ENCODE measurements around the gene VPS13C. TPM values are rescaled to one million over a fixed set of nuclear protein-coding genes. Genes with fewer than 3 reads are reported as not detected.

VPS13C gene
- total and polyA plus RNA-seq, 2 donors (not counting 3 experiments of a cell fraction or from before 2014, with no cell fraction given): 10.8 to 60.3 TPM

DNA sequence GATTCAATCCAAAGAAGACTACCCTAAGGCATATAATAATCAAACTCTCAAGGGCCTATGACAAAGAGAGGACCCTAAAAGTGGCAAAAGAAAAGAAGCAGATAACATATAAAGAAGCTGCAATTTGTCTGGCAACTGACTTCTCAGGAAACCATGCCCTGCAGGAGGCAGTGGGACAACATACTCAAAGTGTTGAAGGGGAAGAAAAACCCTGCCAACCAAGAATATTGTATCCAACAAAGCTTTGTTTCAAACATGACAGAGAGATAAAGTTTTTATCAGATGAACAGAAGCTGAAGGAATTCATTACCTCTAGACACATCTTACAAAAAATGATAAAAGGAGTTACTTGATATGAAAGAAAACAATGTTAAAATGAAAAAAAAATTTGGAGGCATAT, 167.1 kb downstream of the VPS13C start:
- Histone ChIP-seq H4K20me1 (replicated peaks; ENCODE audit: control insufficient read depth, extremely low read depth, insufficient read depth, low read length) (no peaks in the 10 kb centered on the region), H3K27me3 (ENCODE audit: control insufficient read depth in 2 of 2, insufficient read depth in 2 of 2, low read length in 2 of 2) (no peaks in the 10 kb centered on the region), H3K9me3 (replicated peaks; ENCODE audit: control insufficient read depth, insufficient read depth, low read length) (no peaks in the 10 kb centered on the region), H3K4me1 (ENCODE audit: control insufficient read depth, extremely low read depth, insufficient read depth, low read length) (no peaks in the 10 kb centered on the region), H3K4me2 (ENCODE audit: insufficient read depth, low read length) (no peak overlapping the region), H3K4me3 (replicated peaks in 1 of 3; ENCODE audit: insufficient read depth in 1 of 3, low read depth in 1 of 3, low read length in 3 of 3) (no peak overlapping the region), H3K36me3 (ENCODE audit: control insufficient read depth in 2 of 2, extremely low read depth in 1 of 2, insufficient read depth in 2 of 2, low read length in 2 of 2) (peaks cover 0 to 1% of the 10 kb centered on the region in 2 experiments), H3K27ac (ENCODE audit: insufficient read depth, low read depth, low read length) (no peak overlapping the region), H3K9me1 (replicated peaks; ENCODE audit: control insufficient read depth, extremely low read depth, insufficient read depth, low read length) (no peaks in the 10 kb centered on the region), H2AFZ (ENCODE audit: low read depth, low read length) (no peak overlapping the region), H3K9ac (replicated peaks; ENCODE audit: extremely low read depth, insufficient read depth, low read length) (no peak overlapping the region), H3K79me2 (ENCODE audit: control insufficient read depth, insufficient read depth, low read length) (no peaks in the 10 kb centered on the region)
- intact Hi-C loops (cut with micrococcal nuclease): no loop called here
- FAIRE-seq: no peak
- POLR2A ChIA-PET: no interaction called here
- no peak for TF ChIP-seq JUN (IDR thresholded peaks at IDR 0.05; ENCODE audit: borderline replicate concordance, insufficient read depth, insufficient read length, low read depth)
- TF ChIP-seq EZH2 (IDR thresholded peaks at IDR 0.05; ENCODE audit: borderline replicate concordance, low read depth, low read length, severe bottlenecking): no peak
- no peak for TF ChIP-seq POLR2AphosphoS5 (IDR thresholded peaks at IDR 0.05; ENCODE audit: insufficient read depth, low read depth, low read length)
- TF ChIP-seq, protein P1, sequence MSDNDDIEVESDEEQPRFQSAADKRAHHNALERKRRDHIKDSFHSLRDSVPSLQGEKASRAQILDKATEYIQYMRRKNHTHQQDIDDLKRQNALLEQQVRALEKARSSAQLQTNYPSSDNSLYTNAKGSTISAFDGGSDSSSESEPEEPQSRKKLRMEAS (IDR thresholded peaks at IDR 0.05; ENCODE audit: insufficient read depth, insufficient read length): no peak
- TF ChIP-seq, protein P2, sequence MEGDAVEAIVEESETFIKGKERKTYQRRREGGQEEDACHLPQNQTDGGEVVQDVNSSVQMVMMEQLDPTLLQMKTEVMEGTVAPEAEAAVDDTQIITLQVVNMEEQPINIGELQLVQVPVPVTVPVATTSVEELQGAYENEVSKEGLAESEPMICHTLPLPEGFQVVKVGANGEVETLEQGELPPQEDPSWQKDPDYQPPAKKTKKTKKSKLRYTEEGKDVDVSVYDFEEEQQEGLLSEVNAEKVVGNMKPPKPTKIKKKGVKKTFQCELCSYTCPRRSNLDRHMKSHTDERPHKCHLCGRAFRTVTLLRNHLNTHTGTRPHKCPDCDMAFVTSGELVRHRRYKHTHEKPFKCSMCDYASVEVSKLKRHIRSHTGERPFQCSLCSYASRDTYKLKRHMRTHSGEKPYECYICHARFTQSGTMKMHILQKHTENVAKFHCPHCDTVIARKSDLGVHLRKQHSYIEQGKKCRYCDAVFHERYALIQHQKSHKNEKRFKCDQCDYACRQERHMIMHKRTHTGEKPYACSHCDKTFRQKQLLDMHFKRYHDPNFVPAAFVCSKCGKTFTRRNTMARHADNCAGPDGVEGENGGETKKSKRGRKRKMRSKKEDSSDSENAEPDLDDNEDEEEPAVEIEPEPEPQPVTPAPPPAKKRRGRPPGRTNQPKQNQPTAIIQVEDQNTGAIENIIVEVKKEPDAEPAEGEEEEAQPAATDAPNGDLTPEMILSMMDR (IDR thresholded peaks at IDR 0.05; ENCODE audit: extremely low read depth in 1 of 2, insufficient read depth in 1 of 2, low read depth in 1 of 2, low read length in 2 of 2): no peak
- no peak for TF ChIP-seq POLR2A (IDR thresholded peaks at IDR 0.05; ENCODE audit: low read depth, low read length)
- TF ChIP-seq MYC (IDR thresholded peaks at IDR 0.05; ENCODE audit: low read depth, low read length): no peak
- no peak for TF ChIP-seq FOS (IDR thresholded peaks at IDR 0.05; ENCODE audit: borderline replicate concordance, insufficient read depth, low read length)
- TF ChIP-seq GATA2 (IDR thresholded peaks at IDR 0.05; ENCODE audit: insufficient read depth, insufficient read length, low read depth, low read length): no peak
- DNase-seq (ENCODE audit: low read depth, low spot score): no peak
- dilution Hi-C loops (cut with MboI; ENCODE audit: extremely low pct_ligation_motif_present, low sequenced_read_pairs): no loop called here
- CTCF ChIA-PET: no interaction called here
- BruUV-seq (replicated peaks): no TSS peak

All from endothelial cell of umbilical vein (primary cell).